ENCODE results near the gene TRPM3.

GRCh38 chr9:70861376-70861775 lies 260.0 kb downstream of the TRPM3 start:
- no peak for TF ChIP-seq POLR2AphosphoS5 (IDR thresholded peaks at IDR 0.05; ENCODE audit: control insufficient read depth, insufficient read depth, low read depth, low read length)
- no peak for TF ChIP-seq SMARCA4 (IDR thresholded peaks at IDR 0.05)
- TF ChIP-seq ETV6 (IDR thresholded peaks at IDR 0.05; ENCODE audit: borderline replicate concordance in 1 of 2, low read depth in 2 of 2, low read length in 1 of 2), result no peak
- no peak for TF ChIP-seq ETV6 (CRISPR knock-in tag; IDR thresholded peaks at IDR 0.05; ENCODE audit: borderline replicate concordance)
- no peak for TF ChIP-seq NR1H2 (CRISPR knock-in tag; IDR thresholded peaks at IDR 0.05)
- TF ChIP-seq SIN3A (IDR thresholded peaks at IDR 0.05; ENCODE audit: borderline replicate concordance in 2 of 2, control insufficient read depth in 1 of 2, low read depth in 2 of 2, low read length in 2 of 2), result no peak
- TF ChIP-seq SP1 (CRISPR knock-in tag; IDR thresholded peaks at IDR 0.05), result no peak
- no peak for TF ChIP-seq CTCF (IDR thresholded peaks at IDR 0.05 in 2 of 3, conservative IDR thresholded peaks at IDR 0.05 in 1 of 3; ENCODE audit: insufficient read depth in 2 of 3, low read depth in 1 of 3, low read length in 3 of 3)
- TF ChIP-seq PHF8 (IDR thresholded peaks at IDR 0.05; ENCODE audit: borderline replicate concordance, low read length), result no peak
- no peak for TF ChIP-seq GATAD2A (IDR thresholded peaks at IDR 0.05)
- no peak for TF ChIP-seq USF1 (CRISPR knock-in tag; IDR thresholded peaks at IDR 0.05)
- TF ChIP-seq ETS1 (conservative IDR thresholded peaks at IDR 0.05; ENCODE audit: control insufficient read depth, low read depth, low read length), result no peak
- TF ChIP-seq MYC (IDR thresholded peaks at IDR 0.05; ENCODE audit: low read depth, low read length), result no peak
- no peak for TF ChIP-seq MYC (CRISPR knock-in tag; IDR thresholded peaks at IDR 0.05; ENCODE audit: borderline replicate concordance, low read depth)
- TF ChIP-seq AFF4 (CRISPR knock-in tag; IDR thresholded peaks at IDR 0.05), result no peak
- TF ChIP-seq RFX5 (IDR thresholded peaks at IDR 0.05; ENCODE audit: low read depth, low read length), result no peak

Measured in K562 (cell line).